Activated CD4-positive, alpha-beta T cell treated with anti-CD3 and anti-CD28 coated beads for 1 hour (primary cell): ENCODE data around the gene ERLIN1.
A peak's percentile ranks its signal among the peaks of the same experiment; 100 is the strongest.

Source experiments
- DNase-seq: peaks from one replicate; pipeline ENCODE4 v3.0.0-alpha.2; 2020

The ERLIN1 gene

GRCh38 chr10:100185364-100186252 is at the start of gene ERLIN1:
ERLIN1 (minus strand) TSS chr10:100186029; CDS start chr10:100185626, 403 bp downstream.
- peak; percentile 87 for DNase-seq

- DNase-seq = no peak
Observed at GRCh38 chr10:100232101-100232500, 46.3 kb upstream of the ERLIN1 start.

- DNase-seq = no peak
Observed at GRCh38 chr10:100229819-100230422, 44.1 kb upstream of the ERLIN1 start.

- no peak for DNase-seq
Observed at GRCh38 chr10:100223879-100224278, 38.0 kb upstream of the ERLIN1 start.

- no peak for DNase-seq
Observed at GRCh38 chr10:100222529-100222928, 36.7 kb upstream of the ERLIN1 start.

- no peak for DNase-seq
Observed at GRCh38 chr10:100216006-100216405, 30.2 kb upstream of the ERLIN1 start.

GRCh38 chr10:100209303-100209702 is 23.5 kb upstream of the ERLIN1 start:
- DNase-seq = no peak

- DNase-seq = no peak
Observed at GRCh38 chr10:100208276-100208675, 22.4 kb upstream of the ERLIN1 start.

DNA sequence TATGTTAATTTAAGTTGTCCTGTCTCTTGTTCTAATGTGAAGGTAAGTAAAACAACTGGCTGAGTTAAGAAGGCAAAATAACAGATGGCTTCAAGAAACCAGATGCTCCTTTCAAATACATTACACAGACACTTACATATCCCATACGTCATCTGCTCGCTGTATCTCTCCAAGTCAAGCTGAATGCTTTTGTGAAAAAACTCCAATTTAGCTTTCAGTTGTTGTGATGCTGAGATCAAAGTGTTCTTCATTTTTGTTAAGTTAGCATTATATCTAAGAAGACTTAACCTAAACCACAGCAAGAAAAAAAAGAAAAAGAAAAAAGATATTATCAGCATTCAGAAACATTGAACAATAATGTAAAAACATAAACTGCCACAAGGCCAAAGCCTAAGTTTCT is 18.5 kb upstream of the ERLIN1 start:
- DNase-seq = no peak

- DNase-seq = no peak
Observed at GRCh38 chr10:100201549-100201948, 15.7 kb upstream of the ERLIN1 start.

DNA sequence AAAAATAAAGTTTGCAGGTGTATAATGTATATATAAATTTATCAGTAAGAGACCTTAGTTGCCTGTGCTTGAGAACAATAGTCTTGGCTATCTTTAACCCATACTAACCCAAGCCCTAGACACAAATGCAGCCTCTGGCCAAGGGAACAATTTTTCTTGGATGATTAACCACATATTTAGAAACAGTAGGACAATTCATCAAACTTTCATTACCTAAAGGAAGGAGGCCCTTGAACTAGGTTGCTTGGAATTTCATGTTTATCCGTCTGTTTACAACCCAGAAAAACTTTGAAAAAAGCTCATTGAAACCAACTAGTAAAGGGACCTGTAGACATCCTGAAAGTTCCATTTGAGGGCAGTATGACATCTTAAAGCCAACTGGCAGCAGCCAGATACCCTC is 8.9 kb upstream of the ERLIN1 start:
- DNase-seq = no peak

DNA sequence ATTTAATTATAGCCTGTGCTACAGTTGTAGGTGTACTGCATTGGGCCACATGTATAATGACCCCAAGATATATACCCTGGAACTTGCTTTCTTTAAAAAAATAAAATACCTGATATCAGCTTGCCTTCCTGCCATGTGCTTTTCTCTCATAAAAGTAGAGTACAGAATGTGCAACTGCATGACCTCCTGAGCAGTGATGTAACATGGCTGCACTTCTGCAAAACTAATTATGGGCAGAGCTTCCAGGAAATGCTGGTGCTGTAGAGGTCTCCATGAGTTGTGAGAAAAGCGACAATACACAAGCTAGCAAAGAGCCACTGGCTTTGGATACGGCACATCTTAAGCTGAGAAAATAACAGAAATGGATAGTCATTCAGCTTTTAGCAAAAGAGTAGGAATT is 6.5 kb upstream of the ERLIN1 start:
- DNase-seq = no peak

GRCh38 chr10:100186253-100187212 is 704 bp upstream of the ERLIN1 start:
- DNase-seq = no peak

GRCh38 chr10:100184840-100185239 is 989 bp downstream of the ERLIN1 start:
- DNase-seq = no peak

DNA sequence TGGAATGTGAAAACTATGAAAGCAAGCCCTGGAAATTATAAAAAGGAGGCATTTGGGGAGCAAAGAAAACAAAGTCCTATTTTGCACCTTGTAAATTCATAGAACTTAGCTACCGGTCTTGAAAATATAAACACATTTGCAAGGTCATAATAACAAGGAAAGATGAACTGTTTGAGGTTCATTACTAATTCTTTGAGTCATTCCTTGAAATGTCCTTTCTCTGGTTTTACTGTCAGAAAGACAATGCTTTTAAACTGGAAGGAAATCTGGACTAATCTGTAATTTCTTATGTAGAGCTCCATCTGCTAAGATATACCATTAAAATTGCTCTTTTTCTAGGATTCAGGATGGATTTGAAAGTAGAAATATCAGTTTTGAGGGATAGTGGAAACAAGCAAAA is 1.4 kb downstream of the ERLIN1 start:
- DNase-seq = no peak

DNA sequence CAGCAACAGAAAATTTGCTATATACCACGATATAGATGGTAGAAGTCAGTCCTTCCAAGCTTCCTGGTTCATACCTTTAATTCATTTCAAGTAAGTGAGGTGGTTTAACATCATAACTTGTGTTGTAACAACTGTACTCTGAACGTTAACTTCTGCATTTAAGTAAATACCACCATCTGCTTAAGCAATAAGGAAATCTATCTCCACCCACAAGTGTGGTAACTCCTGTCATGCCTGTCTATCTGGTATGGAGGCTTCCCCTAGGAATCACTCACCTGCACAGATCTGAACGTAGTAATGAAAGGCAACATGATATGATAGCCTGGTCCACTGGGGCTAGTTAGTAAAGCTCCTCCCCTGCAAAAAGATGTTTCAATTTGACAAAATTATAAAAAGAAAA is 2.3 kb downstream of the ERLIN1 start:
- no peak for DNase-seq

DNA sequence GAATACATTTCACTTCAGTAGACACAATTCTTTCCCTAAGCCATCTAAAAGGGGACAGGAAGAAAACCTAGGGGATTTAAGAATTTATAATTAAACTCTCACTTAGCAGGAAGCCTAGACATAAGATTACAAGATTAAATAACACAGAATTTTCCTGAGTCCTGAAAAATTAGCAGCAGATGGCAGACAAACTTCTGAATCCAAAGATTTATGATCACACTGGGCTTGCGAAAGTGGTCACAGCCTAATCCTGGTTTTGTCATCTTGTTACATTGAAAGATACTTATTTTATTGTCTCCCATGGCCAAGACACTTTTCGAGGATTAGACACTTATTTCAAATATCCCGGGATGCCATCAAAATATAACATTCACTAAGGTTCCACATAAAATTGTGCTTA is 2.9 kb downstream of the ERLIN1 start:
- no peak for DNase-seq

GRCh38 chr10:100182281-100182680 is 3.5 kb downstream of the ERLIN1 start:
- DNase-seq = no peak

- no peak for DNase-seq
Observed at GRCh38 chr10:100175875-100176274, 10.0 kb downstream of the ERLIN1 start.

DNA sequence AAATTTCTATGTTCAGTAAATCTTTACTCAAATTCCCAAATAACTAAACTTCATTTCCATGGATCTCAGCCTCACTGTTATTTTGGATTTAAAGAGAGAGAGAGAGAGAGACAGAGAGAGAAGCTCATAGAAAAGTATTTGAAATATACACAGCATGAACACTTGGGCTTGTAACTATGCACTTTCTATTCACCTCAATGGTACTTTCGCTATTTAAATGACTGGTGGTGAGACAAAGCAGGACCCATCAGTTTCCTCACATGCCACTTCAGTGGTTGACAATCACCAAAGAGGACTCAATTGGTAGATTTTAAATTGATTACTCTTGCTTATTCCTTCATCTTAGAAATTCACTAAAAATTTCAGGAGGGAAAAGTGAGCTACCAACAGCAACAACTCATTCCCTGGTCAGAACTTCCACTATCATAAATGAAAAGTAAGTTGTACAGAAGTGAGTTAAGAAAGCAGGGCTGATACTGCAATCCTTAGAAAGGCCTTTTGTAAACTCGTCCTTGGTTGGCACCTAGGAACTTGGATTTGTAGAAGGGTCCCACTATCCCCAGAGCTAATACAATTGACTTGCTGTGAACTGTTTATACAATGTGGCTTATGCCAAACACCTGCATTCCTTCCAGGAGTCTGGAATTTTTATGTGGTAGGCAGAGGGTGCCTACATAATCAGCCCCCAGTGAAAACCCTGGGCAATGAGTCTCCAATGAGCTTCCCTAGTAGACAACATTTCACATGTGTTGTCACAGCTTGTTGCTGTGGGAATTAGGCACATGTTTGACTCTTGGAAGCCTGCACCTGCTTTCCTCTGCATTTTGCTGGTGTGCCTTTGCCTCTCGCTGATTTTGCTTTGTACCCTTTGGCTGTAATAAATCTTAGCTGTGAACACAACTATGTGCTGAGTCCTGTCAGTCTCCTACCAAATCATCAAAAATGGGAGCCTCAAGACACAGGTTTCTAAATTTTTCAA is 10.8 kb downstream of the ERLIN1 start:
- DNase-seq = no peak

GRCh38 chr10:100173035-100173434 is 12.8 kb downstream of the ERLIN1 start:
- no peak for DNase-seq

DNA sequence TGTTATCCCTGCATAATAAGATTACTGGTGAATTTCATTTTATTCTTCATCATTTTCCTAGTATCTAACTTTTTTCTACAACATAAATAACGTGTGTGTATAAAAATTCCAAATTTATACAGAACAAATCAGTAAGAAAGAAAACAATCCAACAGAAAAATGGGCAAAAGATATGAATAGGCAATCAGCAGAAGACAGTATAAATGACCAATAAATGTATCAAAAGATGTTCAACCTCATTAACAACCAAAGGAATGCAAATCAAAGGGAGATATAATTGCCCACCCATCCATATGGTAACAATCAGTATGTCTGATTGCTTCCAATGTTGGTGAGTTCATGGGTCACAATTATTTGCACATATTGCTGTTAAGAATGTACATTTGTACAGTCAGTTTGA is 13.5 kb downstream of the ERLIN1 start:
- DNase-seq = no peak
